ENCODE data around the gene SDC3. TPM values are rescaled to one million over a fixed set of nuclear protein-coding genes. Genes with fewer than 3 reads are reported as not detected.
"Not testable (repeated sequence)": the region's sequence is repeated elsewhere in the genome, so short reads cannot be mapped to it uniquely, and the experiment has no call there.

SDC3 gene
- total RNA-seq: 64.3 and 79.5 TPM in 2 replicates

DNA sequence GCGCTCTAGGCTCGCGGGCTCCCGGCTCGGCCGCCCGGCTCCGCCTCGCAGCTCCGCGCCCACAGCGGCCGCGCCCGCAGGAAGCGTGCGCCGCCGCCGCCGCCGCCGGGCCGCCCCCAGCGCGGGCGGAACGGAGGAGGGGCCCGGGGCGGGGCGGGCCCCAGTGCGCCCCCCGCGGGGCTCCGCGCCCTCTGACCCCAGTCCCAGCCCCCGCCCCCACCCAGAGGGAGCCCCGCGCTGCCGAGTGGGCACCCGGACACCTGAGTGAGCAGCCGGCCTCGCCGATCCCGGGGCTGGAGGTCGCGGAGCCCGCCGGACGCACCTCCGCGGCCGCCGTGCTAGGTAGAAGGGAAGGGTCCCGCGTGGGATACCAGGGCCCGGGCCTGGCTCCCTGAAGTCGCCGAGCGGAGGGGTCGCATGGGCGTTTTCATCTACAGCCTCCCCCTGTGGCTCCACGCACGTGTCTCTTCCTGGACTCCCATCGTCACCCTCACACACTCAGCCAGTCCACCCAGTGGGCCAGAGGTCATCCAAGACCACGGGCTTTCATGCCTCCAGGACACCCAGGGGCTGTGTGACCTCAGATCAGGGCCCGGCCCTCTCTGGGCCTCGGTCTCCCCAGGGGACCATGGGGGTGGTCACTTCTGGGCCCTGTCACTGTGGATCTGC lies at the start of gene SDC3:
Gene SDC3 (minus strand): TSS at position 63 of the 669 bp plus-strand sequence. CDS start 172 bp downstream, outside the sequence.
- no peak for DNase-seq (ENCODE audit: extremely low read depth, low read depth, low spot score)

GRCh38 chr1:30957560-30958222 lies 49.1 kb upstream of the SDC3 start:
- DNase-seq (ENCODE audit: extremely low read depth, low read depth, low spot score): no peak

GRCh38 chr1:30955448-30956015 lies 47.0 kb upstream of the SDC3 start:
- no peak for DNase-seq (ENCODE audit: extremely low read depth, low read depth, low spot score)

DNA sequence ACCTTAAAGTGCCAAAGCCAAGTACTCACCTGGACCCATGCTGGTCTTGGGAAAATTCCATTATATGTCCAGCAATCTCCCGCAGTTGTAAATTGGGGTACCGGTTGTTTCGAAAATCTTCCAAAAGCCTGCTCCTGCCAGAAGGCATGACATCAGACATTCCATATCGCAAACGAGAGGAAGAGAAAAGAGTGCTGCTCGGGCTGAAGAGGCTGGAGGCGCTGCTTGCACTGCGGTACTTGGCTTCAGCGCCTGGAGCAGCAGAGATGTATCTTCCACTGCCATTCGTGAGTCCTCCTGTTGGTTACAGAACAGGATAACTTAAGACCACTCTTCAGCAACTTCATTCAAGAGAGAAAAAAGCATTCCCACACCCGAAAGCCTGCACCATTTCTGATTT lies 45.1 kb upstream of the SDC3 start:
- no peak for DNase-seq (ENCODE audit: extremely low read depth, low read depth, low spot score)

GRCh38 chr1:30952098-30952497 lies 43.5 kb upstream of the SDC3 start:
- DNase-seq (ENCODE audit: extremely low read depth, low read depth, low spot score): no peak

DNA sequence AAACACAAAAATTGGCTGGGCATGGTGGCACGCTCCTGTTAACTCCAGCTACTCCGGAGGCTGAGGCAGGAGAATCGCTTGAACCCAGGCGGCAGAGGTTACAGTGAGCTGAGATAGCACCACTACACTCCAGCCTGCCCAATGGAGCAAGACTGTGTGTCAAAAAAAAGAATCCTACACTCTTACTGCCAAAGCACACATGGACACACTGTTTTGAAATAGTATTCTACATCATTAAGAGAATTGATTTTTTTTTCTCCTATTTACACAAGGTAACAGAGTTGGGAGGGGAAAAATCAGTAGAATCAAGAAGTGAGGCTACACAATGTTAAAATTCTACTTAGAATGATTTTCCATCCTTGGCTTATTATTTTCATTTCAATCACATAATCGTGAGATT lies 42.1 kb upstream of the SDC3 start:
- no peak for DNase-seq (ENCODE audit: extremely low read depth, low read depth, low spot score)

DNA sequence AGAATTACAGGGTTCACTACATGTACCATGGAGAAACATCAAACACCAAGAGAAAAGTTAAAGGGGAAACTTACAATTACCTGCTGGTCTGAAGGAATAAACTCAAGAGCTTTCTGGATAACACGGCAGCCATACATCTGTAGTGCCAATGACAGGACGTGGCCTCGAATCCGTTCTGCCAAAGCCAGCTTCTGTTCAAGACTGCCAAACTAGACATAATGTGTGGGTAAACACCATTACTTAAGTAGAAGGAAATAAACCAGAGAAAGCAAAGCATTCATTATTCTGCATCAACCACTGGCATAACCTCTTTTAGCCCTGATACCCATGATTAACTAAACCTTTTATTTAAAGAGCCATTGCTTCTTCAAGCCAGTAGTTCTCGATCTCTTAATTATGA lies 41.5 kb upstream of the SDC3 start:
- no peak for DNase-seq (ENCODE audit: extremely low read depth, low read depth, low spot score)

GRCh38 chr1:30949487-30949838 lies 40.9 kb upstream of the SDC3 start:
- DNase-seq (ENCODE audit: extremely low read depth, low read depth, low spot score): not testable (repeated sequence)

DNA sequence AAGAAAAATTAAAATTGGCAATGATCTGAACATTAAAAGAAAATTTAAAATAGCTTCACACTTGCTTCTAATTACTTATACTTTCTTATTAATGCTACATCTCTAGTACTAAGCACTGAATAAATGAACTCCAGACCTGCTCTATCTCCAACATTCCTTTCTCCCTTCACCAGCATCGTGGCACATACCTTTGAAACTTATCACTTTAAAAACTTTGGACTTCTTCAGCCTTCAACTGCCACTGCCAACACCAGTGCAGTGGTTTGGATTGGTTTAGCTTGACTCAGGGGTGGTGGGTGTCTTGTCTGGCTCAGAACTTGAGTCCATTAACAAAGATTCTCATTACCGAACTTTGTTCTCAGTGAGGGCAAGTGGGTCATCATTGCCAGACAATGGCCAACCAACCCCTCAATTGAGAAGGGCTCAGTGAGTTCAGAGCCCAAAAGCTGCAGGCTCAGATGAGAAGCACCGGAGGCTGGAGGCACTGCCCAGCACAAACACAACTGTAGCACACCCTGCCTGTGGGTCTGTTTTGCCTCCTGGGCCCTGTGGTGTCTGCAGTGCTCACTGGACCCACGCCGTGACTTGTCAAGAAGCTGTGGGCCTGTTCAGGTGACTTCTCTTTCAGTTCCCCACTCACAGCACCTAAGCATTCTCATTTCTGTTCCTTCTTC lies 40.4 kb upstream of the SDC3 start:
- DNase-seq (ENCODE audit: extremely low read depth, low read depth, low spot score): not testable (repeated sequence)

DNA sequence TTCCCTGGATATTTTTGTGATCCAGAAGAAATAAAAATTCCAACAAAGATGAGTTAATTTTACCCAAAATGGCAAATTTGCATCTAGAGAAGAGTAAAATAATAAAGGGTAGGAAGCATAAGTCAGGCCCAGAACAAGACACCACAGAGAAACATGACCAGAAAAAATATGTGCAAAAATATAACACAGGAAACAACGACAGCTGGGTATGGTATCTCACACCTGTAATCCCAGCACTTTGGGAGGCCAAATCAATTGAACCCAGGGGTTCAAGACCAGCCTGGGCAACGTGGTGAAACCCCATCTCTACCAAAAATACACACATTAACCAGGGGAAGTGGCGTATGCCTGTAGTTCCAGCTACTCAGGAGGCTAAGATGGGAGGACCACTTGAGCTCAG lies 39.7 kb upstream of the SDC3 start:
- no peak for DNase-seq (ENCODE audit: extremely low read depth, low read depth, low spot score)

- DNase-seq (ENCODE audit: extremely low read depth, low read depth, low spot score): no peak
These were observed 38.7 kb upstream of the SDC3 start for GRCh38 chr1:30947212-30947611.

GRCh38 chr1:30942326-30942963 lies 33.9 kb upstream of the SDC3 start:
- no peak for DNase-seq (ENCODE audit: extremely low read depth, low read depth, low spot score)

GRCh38 chr1:30940541-30940940 lies 32.0 kb upstream of the SDC3 start:
- DNase-seq (ENCODE audit: extremely low read depth, low read depth, low spot score): no peak

DNA sequence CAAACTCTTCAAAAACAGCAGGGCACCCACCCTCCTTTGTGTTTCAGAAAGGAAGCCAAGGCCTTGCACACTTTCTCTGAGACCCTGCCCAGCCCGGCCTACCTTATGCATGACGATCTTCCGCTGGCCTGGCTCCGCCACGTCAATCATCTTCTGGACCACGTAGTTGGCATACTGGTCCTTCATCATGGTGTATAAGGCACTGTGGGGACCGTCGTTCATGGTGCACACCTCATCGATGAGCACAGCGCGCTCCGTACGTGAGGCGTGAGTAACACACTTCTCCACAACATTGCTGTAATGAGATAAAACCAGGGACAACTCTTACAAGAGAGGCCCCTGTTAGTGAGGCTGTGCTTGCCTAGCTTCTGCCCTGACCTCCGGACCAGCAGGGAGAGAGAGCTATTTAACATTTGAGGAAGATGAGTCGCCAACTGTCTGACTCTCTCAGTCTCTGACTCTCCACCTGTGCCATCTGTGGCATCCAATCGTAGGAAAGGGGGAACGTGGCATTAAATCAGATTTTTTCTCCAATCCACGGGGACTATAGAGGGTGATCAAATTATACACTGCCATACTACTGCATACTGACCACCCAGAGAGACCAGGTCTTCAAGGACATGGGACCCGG lies 28.1 kb upstream of the SDC3 start:
- no peak for DNase-seq (ENCODE audit: extremely low read depth, low read depth, low spot score)

DNA sequence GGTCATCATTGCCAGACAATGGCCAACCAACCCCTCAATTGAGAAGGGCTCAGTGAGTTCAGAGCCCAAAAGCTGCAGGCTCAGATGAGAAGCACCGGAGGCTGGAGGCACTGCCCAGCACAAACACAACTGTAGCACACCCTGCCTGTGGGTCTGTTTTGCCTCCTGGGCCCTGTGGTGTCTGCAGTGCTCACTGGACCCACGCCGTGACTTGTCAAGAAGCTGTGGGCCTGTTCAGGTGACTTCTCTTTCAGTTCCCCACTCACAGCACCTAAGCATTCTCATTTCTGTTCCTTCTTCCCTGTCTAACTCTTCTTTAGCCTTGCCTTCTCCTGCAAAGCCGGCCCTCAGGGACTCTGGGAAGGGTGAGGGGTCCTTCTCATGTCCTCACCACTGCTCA lies 27.2 kb upstream of the SDC3 start:
- DNase-seq (ENCODE audit: extremely low read depth, low read depth, low spot score): not testable (repeated sequence)

GRCh38 chr1:30934613-30935012 lies 26.1 kb upstream of the SDC3 start:
- DNase-seq (ENCODE audit: extremely low read depth, low read depth, low spot score): no peak

DNA sequence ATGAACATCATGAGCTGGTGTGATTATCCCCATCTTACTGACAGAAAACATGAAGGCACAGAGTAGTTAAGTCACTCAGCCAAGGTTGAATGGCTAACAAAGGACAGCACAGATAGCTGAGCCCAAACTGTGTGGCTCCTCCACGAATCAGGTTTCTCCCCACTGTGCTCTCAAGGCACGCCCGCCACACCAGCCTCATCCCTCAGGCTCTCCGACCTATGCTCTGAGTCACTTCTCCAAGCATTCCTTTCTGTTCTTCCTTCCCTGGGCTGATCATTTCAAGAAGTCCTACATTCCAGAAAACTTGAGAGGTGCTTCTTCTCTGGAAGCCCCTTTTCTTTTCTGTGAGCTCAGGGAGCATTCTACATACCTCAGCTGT lies 25.3 kb upstream of the SDC3 start:
- DNase-seq (ENCODE audit: extremely low read depth, low read depth, low spot score): no peak

DNA sequence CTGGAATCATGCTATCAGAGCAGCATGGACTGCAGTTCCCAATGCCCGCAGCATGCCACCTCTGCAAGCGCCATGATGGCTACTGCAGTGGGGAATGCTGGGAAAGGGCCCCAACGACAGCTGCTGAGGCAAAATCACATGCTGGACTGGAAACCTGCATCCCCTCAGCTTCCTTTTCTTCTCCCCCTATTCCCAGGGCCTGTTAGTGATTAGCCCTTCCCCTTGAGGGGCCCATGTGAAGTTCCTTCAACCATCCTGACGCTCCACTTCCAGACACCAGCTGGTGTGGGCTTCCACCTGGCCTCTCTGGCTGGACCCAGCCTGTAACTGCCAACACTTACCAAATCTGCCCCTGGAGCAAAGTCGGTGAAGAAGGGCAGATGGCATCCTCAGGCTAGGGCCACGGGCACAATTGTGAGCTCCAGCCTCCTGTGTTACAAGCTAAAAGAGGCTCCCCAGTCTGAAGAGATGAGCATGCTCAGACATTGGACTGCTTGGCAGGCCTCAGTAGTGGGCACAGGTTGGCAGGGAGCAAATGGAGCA lies 22.1 kb upstream of the SDC3 start:
- DNase-seq (ENCODE audit: extremely low read depth, low read depth, low spot score): no peak

GRCh38 chr1:30929944-30930525 lies 21.5 kb upstream of the SDC3 start:
- DNase-seq (ENCODE audit: extremely low read depth, low read depth, low spot score): no peak

Measured in glomerular endothelial cell (primary cell).